Epithelial cell of proximal tubule (primary cell): Measurements from ENCODE around the gene TAB2. TPM values are rescaled to one million over a fixed set of nuclear protein-coding genes. Genes with fewer than 3 reads are reported as not detected.

Experiments used
- DNase-seq: peaks from one replicate; pipeline ENCODE4 v3.0.0-alpha.2; 2011; ENCODE audit warnings: low read depth
- H3K4me3 ChIP-seq: 2 replicates; pipeline ENCODE4 v1.5.1; 2011; ENCODE audit warnings: low read depth, mild to moderate bottlenecking, low read length
- total RNA-seq: library from RNA; depleted of rRNA; stranded (reverse); fragments of >200 nt; gene quantifications from 2 replicates; pipeline ENCODE4 v1.2.3, GENCODE V29; 2015
- TF ChIP-seq, protein P1 (sequence below): conservative IDR thresholded peaks from 2 replicates; pipeline ENCODE4 v1.5.1; 2012; ENCODE audit warnings: low read depth, mild to moderate bottlenecking, low read length

Gene TAB2
- total RNA-seq, 1 donor from 2014 or later: 18.7 TPM

DNA sequence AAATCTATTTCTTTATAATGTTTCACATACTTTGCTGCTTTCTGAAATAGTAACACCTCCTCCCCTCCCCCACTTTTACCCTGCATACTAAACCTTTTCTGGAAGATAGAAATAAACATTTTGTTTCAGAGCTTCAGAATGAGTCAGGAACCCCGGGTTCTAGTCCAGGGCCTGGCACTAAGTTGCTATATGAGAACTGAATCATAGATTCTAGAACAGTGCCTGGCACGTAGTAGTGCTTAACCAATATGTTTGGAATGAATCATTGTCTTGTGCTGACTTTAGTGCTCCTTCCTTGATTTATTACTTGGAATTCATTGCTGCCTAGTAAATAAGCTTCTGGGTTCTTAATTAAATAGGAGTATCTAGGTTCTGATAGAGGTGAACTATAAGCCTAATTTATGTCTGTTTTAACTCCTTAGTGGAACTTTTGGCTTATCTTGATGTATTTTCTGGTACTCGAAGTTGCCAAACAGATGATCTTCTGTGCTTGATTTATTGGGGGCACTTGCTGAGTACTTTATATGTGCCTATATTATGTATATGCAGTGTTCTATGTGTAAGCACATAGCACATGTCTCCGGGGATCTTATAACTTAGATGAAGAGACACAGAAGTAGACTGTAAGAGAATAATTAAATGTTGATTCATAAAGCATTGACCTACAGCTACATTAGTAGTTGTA lies 18.6 kb downstream of the TAB2 start:
- DNase-seq: peak; percentile 85
- TF ChIP-seq, protein P1, sequence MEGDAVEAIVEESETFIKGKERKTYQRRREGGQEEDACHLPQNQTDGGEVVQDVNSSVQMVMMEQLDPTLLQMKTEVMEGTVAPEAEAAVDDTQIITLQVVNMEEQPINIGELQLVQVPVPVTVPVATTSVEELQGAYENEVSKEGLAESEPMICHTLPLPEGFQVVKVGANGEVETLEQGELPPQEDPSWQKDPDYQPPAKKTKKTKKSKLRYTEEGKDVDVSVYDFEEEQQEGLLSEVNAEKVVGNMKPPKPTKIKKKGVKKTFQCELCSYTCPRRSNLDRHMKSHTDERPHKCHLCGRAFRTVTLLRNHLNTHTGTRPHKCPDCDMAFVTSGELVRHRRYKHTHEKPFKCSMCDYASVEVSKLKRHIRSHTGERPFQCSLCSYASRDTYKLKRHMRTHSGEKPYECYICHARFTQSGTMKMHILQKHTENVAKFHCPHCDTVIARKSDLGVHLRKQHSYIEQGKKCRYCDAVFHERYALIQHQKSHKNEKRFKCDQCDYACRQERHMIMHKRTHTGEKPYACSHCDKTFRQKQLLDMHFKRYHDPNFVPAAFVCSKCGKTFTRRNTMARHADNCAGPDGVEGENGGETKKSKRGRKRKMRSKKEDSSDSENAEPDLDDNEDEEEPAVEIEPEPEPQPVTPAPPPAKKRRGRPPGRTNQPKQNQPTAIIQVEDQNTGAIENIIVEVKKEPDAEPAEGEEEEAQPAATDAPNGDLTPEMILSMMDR: no peak
- no peak overlapping the region for H3K4me3 ChIP-seq

- no peak overlapping the region for H3K4me3 ChIP-seq
- TF ChIP-seq, protein P1: no peak
- no peak for DNase-seq
These were observed 19.1 kb downstream of the TAB2 start for GRCh38 chr6:149336609-149336928.

GRCh38 chr6:149337320-149337719 lies 19.8 kb downstream of the TAB2 start:
- DNase-seq: no peak
- TF ChIP-seq, protein P1: no peak
- no peak overlapping the region for H3K4me3 ChIP-seq

- no peak overlapping the region for H3K4me3 ChIP-seq
- TF ChIP-seq, protein P1: no peak
- no peak for DNase-seq
These were observed 22.7 kb downstream of the TAB2 start for GRCh38 chr6:149340200-149340599.

DNA sequence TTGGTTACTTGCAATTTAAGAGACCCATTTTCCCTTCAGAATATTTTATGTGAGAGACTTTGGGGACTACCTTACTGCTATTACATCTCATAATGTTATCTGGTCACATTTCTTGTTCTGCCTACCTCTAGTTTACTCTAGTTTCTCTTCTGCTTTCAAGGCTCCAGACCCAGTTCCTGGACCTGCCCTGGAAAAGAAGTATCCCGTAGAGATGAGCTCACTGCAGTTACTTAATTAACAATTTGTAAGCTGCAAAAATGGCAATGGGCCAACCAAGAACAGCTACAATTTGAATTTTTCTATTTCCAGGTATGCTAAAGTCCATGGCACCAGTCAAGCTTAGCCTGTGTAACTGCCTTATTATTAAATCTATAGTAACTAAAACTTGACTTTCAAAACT lies 25.0 kb downstream of the TAB2 start:
- DNase-seq: no peak
- no peak overlapping the region for H3K4me3 ChIP-seq
- TF ChIP-seq, protein P1: no peak

DNA sequence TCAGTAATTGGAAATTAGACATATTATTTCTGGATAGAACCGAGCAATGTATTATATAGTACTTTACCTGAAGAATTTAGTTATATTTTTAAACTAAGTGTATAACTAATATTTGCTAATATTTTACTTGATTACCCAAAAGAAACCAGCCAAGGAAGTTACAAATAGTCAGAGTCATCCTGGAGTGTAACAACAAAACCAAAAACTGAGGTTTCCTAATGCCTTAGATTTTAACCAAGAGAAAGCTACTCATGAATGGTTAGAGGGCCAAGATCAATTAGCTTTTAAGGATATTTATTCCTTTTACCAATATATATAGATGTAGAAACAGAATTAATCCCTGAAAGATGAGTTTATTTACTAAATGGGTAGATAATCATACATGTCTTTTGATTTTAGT lies 26.0 kb downstream of the TAB2 start:
- TF ChIP-seq, protein P1: no peak
- DNase-seq: no peak
- no peak overlapping the region for H3K4me3 ChIP-seq

DNA sequence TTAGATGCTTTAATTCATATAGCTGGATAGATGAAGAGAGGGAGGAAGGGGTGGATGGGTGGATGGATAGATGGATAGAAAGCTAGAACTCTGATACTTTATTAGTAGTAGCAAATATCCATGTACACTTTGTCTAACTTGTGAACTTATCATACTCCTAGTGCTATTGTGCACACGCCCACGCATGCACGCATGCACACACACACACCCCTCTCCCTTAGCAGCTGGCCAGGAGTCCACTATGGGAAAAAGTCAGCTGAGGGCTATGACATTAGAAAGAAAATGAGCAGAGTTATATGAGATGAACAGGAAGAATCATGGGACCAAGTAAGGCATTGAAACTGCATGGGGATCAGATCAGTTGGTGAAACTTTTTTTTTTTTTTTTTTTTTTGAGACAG lies 28.6 kb downstream of the TAB2 start:
- no peak overlapping the region for H3K4me3 ChIP-seq
- no peak for DNase-seq
- TF ChIP-seq, protein P1: no peak
